ENCODE results near the gene ZNRF2.
"Not testable (repeated sequence)": the region's sequence is repeated elsewhere in the genome, so short reads cannot be mapped to it uniquely, and the experiment has no call there.

Gene ZNRF2

GRCh38 chr7:30290317-30290716 is 5.9 kb downstream of the ZNRF2 start:
- DNase-seq (ENCODE audit: low spot score), result not testable (repeated sequence)

DNA sequence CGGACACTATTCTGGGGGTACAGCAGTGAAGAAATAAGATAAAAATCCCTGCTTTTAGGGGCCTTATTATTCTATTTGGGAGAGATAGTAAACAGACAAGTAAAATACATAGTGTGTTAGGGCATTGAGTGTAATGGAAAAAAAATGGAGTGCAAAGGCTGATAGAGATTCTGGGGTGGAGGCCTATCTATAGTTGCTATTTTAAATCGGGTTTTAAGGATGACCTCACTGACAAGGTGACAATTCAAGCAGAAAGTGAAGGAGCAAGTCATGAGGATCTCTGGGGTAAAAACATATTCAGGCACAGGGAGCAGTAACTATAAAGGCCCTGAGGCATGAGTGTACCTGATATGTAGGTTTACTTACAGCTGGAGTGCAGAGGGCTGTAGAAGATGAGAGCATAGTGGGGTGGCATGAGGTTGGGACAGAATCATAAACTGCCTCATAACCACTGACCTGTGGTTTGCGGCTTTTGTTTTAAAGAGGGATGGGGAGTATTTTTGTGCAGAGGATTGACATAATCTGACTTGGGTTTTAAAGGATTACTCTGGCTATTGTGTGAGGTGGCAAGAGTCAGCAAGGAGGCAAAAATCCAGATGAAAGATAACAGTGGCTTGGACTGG is 8.1 kb downstream of the ZNRF2 start:
- DNase-seq (ENCODE audit: low spot score), result not testable (repeated sequence)

GRCh38 chr7:30296304-30296703 is 11.9 kb downstream of the ZNRF2 start:
- not testable (repeated sequence) for DNase-seq (ENCODE audit: low spot score)

- DNase-seq (ENCODE audit: low spot score), result not testable (repeated sequence)
These were observed 13.1 kb downstream of the ZNRF2 start for GRCh38 chr7:30297499-30297898.

DNA sequence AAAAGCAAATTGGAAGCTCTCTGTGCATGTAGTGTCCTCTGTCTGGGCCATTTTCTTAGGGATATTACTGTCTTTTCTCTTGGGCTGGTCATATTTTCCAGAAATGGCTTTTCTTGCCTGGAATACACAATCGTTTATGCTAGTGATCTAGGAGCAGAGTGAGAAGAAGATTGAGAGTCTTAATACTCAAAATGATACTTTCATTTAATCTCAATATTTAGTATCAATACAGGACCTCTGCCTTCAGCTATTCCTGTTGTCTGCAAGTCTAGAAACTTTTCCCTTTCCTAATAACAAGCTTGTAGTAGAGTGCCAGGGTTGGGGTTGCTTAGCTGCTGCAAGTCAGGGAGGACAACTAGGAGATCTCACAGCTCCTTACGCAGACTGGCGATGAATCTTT is 14.0 kb downstream of the ZNRF2 start:
- not testable (repeated sequence) for DNase-seq (ENCODE audit: low spot score)

DNA sequence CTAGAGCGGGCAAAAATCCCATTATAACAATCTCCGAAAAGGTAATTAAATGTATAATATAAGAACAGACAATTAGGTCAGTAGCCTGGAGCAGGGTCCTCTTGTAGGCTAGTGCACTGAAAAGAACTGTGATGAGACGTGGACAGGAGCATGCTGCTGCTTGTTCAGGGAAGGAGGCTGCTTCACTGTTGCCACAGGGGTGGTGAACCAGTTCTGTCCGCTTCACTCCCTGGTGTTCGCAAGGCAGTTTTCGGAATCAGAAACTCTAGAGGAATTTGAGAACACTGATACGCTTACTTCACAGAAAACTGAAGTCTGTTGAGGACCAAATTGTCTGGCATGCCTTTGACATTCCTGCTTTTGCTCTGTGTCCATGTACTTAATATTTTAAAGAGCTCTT is 17.4 kb downstream of the ZNRF2 start:
- DNase-seq (ENCODE audit: low spot score), result no peak

DNA sequence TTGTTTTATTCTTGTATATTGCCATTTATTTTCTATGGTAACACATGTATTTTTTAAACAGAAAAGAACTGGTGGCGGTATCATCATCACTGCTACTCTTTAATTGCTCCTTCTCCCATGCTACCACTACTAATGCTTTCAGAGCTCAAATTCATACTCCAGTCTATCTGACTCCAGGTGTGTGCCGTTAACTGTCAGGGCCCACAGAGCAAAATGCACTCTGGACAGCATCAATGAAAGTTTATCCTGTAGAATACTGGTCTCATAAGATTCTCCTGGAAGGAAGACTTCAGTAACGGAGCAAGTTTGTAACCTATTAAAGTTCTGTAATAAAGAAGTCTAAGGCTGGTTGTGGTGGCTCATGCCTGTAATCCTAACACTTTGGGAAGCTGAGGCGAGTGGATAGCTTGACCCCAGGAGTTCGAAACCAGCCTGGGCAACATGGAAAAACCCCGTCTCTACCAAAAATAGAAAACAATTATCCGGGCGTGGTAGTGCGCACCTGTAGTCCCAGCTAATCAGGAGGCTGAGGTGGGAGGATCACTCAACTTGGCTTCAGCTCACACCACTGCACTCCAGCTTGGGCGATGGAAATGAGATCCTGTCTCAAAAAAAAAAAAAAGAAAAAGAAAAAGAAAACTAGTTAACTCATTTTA is 18.4 kb downstream of the ZNRF2 start:
- no peak for DNase-seq (ENCODE audit: low spot score)

DNA sequence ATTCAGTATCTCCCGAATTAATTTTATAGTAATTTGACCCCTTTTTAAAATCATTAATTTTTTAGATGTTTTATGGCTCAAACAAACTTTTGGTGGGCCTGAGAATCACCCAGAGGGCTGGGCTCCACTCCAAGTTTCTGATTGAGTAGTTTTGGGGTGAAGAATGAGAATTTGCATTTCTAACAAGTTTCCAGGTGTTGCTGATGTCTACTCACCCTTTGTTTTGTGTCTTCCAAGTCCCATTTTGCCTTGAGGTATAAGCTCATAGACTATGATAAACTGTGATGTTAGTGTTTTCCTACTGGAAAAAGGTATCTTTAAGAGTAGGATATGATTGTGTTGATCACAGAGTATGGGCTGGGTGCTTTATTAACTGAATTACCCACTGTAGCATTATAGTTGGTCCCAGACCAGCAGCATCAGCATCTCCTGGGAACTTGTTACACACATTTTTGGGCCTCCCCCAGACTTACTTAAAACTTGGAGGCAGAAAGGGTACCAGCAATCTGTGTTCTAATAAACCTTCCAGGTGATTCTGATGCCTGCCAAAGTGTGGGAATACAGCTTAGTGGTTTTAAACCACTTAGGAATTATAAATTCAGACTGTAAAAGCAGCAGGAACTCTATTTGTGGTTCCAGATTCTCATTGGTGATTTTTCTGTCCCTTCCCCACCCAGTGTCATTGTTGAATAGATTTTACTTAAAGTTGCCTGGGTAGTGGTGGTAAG is 19.1 kb downstream of the ZNRF2 start:
- DNase-seq (ENCODE audit: low spot score), result no peak

- no peak for DNase-seq (ENCODE audit: low spot score)
These were observed 19.9 kb downstream of the ZNRF2 start for GRCh38 chr7:30304177-30304884.

GRCh38 chr7:30306976-30307375 is 22.6 kb downstream of the ZNRF2 start:
- no peak for DNase-seq (ENCODE audit: low spot score)

DNA sequence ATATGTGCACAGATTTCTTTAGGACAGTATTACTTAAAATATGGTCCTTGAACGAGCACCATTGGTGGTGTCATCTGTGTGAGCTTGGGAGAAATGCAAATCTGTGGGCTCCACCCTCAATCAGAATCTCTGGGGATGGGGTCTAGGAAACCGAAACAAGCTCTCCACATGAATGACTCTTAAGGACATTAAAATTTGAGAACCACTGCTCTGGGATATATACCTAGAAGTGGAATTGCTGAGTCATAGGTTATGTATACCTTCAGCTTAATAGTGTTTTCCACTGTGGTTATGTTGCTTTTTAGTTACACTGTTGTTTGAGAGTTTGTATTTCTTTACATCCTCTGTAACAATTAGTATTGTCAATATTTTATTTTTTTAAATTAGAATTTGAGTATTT is 24.0 kb downstream of the ZNRF2 start:
- no peak for DNase-seq (ENCODE audit: low spot score)

- DNase-seq (ENCODE audit: low spot score), result no peak
These were observed 24.9 kb downstream of the ZNRF2 start for GRCh38 chr7:30309302-30309701.

- no peak for DNase-seq (ENCODE audit: low spot score)
These were observed 25.5 kb downstream of the ZNRF2 start for GRCh38 chr7:30309842-30310435.

DNA sequence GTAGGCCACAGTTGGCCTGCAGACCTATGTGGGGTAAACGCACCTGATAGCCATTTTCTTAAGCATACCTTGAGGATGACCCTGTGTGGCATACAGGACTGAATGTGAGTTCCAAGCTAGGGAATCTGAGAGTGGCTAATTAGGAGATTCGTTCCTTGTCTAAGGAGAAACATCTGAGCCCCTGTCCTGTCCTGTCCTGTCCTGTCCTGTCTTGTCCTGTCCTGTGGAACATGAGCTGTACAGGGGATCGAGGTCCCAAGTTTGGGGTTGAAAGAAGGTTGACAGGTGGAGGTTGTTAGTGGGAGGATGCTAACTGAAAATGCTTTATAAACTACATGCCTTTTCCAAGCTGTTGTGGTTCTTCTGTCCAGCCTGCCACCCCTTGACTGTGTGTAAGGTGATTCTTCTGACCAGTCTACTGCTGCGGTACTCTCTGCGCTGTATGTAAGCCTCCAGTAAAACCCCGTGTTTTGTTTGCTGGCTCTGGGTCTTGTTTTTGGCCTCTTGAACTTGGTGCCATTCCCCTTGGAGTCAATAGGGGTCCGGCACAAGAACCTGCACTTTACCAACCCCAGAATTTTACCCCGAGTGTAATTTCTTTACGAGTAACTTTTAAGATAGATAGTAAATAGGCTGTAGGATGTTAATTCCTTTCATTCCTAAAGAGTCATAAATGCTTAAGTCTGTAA is 26.4 kb downstream of the ZNRF2 start:
- no peak for DNase-seq (ENCODE audit: low spot score)

- no peak for DNase-seq (ENCODE audit: low spot score)
These were observed 27.8 kb downstream of the ZNRF2 start for GRCh38 chr7:30312178-30312577.

GRCh38 chr7:30313348-30313747 is 29.0 kb downstream of the ZNRF2 start:
- DNase-seq (ENCODE audit: low spot score), result no peak

DNA sequence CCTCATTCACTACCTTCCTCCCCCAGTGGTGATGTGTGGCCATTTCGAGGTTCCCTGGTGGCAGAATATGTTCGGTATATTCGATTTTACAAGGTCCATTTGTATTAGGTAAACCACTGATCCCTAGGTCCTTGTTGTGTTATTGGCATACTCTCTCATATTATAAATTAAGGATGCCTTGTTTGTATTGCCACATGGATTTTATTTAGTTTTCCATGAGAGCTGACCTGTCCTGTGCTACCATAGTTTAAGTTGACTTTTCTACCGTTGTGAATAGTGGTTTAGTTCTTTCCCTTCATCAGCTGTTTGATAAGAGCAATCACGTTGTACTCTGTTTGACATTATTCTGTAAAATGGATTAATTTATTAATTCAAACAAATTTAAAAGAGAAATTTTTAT is 29.4 kb downstream of the ZNRF2 start:
- DNase-seq (ENCODE audit: low spot score), result no peak

DNA sequence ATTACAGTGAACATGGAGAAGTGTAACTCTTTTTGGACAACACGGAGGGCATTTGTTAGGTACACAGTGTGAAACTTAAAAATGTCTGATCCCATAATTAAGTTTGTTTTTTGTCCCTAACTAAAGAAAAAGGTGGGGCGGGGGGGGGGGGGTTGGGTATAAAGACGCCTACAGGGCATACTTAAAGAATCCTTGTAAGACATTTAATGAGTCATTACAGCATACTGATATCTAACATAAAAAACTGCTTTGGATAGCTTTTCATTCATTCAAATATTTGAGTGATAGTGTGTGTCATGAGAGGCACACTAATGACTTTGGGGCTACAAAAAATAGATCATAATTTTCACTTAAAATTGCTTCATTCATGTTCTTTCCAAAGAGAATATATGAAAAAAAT is 31.2 kb downstream of the ZNRF2 start:
- DNase-seq (ENCODE audit: low spot score), result peak; percentile 18

GRCh38 chr7:30320392-30320791 is 36.0 kb downstream of the ZNRF2 start:
- no peak for DNase-seq (ENCODE audit: low spot score)

GRCh38 chr7:30321089-30321881 is 36.9 kb downstream of the ZNRF2 start:
- DNase-seq (ENCODE audit: low spot score), result no peak

GRCh38 chr7:30321882-30322192 is 37.4 kb downstream of the ZNRF2 start:
- no peak for DNase-seq (ENCODE audit: low spot score)
